ENCODE data around the gene TCP1.
"Not testable (repeated sequence)": the region's sequence is repeated elsewhere in the genome, so short reads cannot be mapped to it uniquely, and the experiment has no call there.

The TCP1 gene

GRCh38 chr6:159769470-159769869, 19.9 kb downstream of the TCP1 start:
- no peak for DNase-seq

- no peak for DNase-seq
These were observed 22.5 kb downstream of the TCP1 start for GRCh38 chr6:159766906-159767305.

- DNase-seq, result no peak
These were observed 26.6 kb downstream of the TCP1 start for GRCh38 chr6:159762681-159763293.

GRCh38 chr6:159761873-159762680, 27.3 kb downstream of the TCP1 start, which contains the start of gene ACAT2:
TSS of gene ACAT2 (plus strand) at chr6:159762045. CDS start at chr6:159762088, 43 bp downstream.
- peak; percentile 64 for DNase-seq

GRCh38 chr6:159761129-159761872, 28.1 kb downstream of the TCP1 start:
- no peak for DNase-seq

- no peak for DNase-seq
These were observed 28.8 kb downstream of the TCP1 start for GRCh38 chr6:159760602-159761057.

- DNase-seq, result no peak
These were observed 29.8 kb downstream of the TCP1 start for GRCh38 chr6:159759645-159760044.

- no peak for DNase-seq
These were observed 31.1 kb downstream of the TCP1 start for GRCh38 chr6:159758031-159759001.

GRCh38 chr6:159756508-159756907, 32.9 kb downstream of the TCP1 start:
- DNase-seq, result no peak

GRCh38 chr6:159754959-159755914, 34.2 kb downstream of the TCP1 start:
- no peak for DNase-seq

- no peak for DNase-seq
These were observed 35.0 kb downstream of the TCP1 start for GRCh38 chr6:159754401-159754800.

GRCh38 chr6:159753081-159753872, 36.1 kb downstream of the TCP1 start:
- DNase-seq, result no peak

- no peak for DNase-seq
These were observed 38.0 kb downstream of the TCP1 start for GRCh38 chr6:159751448-159751847.

- DNase-seq, result not testable (repeated sequence)
These were observed 41.3 kb downstream of the TCP1 start for GRCh38 chr6:159748127-159748526.

GRCh38 chr6:159746759-159747158, 42.6 kb downstream of the TCP1 start:
- DNase-seq, result no peak

GRCh38 chr6:159745081-159745480, 44.3 kb downstream of the TCP1 start:
- no peak for DNase-seq

- no peak for DNase-seq
These were observed 47.2 kb downstream of the TCP1 start for GRCh38 chr6:159742165-159742564.

- DNase-seq, result no peak
These were observed 50.1 kb downstream of the TCP1 start for GRCh38 chr6:159739341-159739740.

GRCh38 chr6:159736908-159737307, 52.5 kb downstream of the TCP1 start:
- no peak for DNase-seq

- not testable (repeated sequence) for DNase-seq
These were observed 56.0 kb downstream of the TCP1 start for GRCh38 chr6:159733395-159733794.
